NCI-H146 (cell line): ENCODE measurements around the gene PRPF6.
"Not testable (repeated sequence)": the region's sequence is repeated elsewhere in the genome, so short reads cannot be mapped to it uniquely, and the experiment has no call there.

Experiments used
- DNase-seq: peaks from one replicate; lab custom pipeline; 2025; lab: John Stamatoyannopoulos, UW

The PRPF6 gene

GRCh38 chr20:63973636-63974401 is 7.1 kb upstream of the PRPF6 start:
- DNase-seq: peak; percentile 84

- peak; percentile 94 for DNase-seq
Measured at GRCh38 chr20:63974402-63975200, 6.3 kb upstream of the PRPF6 start.

GRCh38 chr20:63976511-63976910 is 4.4 kb upstream of the PRPF6 start:
- not testable (repeated sequence) for DNase-seq

- DNase-seq: no peak
Measured at GRCh38 chr20:63976980-63977738, 3.8 kb upstream of the PRPF6 start.

- no peak for DNase-seq
Measured at GRCh38 chr20:63977739-63978276, 3.1 kb upstream of the PRPF6 start.

- DNase-seq: peak; percentile 84
Measured at GRCh38 chr20:63978319-63979228, 2.4 kb upstream of the PRPF6 start.

GRCh38 chr20:63979229-63979556 is 1.7 kb upstream of the PRPF6 start:
- no peak for DNase-seq

- DNase-seq: peak; percentile 68
Measured at GRCh38 chr20:63979557-63980316, 1.2 kb upstream of the PRPF6 start, which contains the start of gene SAMD10. TSS of gene SAMD10 (minus strand) at chr20:63979642. CDS start at chr20:63979467, 175 bp downstream.

- no peak for DNase-seq
Measured at GRCh38 chr20:63980317-63980805, 571 bp upstream of the PRPF6 start.

GRCh38 chr20:63982937-63983336 is 2.0 kb downstream of the PRPF6 start:
- DNase-seq: no peak

GRCh38 chr20:64000906-64001305 is 20.0 kb downstream of the PRPF6 start:
- no peak for DNase-seq

- DNase-seq: no peak
Measured at GRCh38 chr20:64001607-64002011, 20.7 kb downstream of the PRPF6 start.

GRCh38 chr20:64003960-64004725 is 23.2 kb downstream of the PRPF6 start:
- DNase-seq: peak; percentile 63

- DNase-seq: no peak
Measured at GRCh38 chr20:64005394-64005793, 24.5 kb downstream of the PRPF6 start.

- no peak for DNase-seq
Measured at GRCh38 chr20:64006490-64006889, 25.6 kb downstream of the PRPF6 start.

- DNase-seq: peak; percentile 88
Measured at GRCh38 chr20:64006902-64007301, 26.0 kb downstream of the PRPF6 start.

- DNase-seq: no peak
Measured at GRCh38 chr20:64009811-64010387, 29.0 kb downstream of the PRPF6 start.

GRCh38 chr20:64010711-64011237 is 29.8 kb downstream of the PRPF6 start:
- no peak for DNase-seq

- no peak for DNase-seq
Measured at GRCh38 chr20:64011366-64011779, 30.4 kb downstream of the PRPF6 start.
